Thyroid gland (tissue), 4 donors: ENCODE measurements around the gene AP1S2.

ENCODE experiments used
- POLR2A ChIP-seq, 2 donors: fragments of 450-650 bp; IDR thresholded peaks; one replicate each; pipeline ENCODE4 v1.6.1; 2017; ENCODE audit warnings: antibody characterized with exemption in 2 of 2, mild to moderate bottlenecking in 2 of 2, moderate library complexity in 1 of 2
- TF ChIP-seq, protein P1 (sequence below), 6 experiments: fragments of 200-600 bp in 3 of 6; fragments of 450-650 bp in 3 of 6; sonication (generic) in 3 of 6; IDR thresholded peaks; one replicate each; pipeline ENCODE4 v1.5.1; 2016 to 2019; ENCODE audit warnings: antibody characterized with exemption in 6 of 6, mild to moderate bottlenecking in 2 of 6, inconsistent platforms in 1 of 6, moderate library complexity in 1 of 6

DNA sequence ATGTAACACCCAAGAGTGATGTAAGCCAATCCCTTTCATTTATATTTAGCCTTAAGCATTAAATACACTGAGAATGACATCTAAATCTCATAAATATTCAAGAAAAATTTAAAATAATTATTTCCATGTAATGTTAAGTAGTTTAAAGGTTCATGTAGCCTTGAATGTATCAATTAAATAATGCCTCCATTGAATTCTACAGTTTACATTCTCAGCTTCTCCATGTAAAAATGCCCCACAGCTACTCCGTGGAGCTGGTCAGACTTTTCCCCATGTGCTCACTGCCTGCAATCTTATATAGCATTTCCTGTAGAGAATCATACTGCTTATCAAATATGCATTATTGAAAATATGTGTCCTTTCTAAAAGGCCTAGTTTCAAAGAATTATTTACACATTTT is 25.4 kb downstream of the AP1S2 start:
- TF ChIP-seq POLR2A (IDR thresholded peaks at IDR 0.05), result no peak
- TF ChIP-seq, protein P1, sequence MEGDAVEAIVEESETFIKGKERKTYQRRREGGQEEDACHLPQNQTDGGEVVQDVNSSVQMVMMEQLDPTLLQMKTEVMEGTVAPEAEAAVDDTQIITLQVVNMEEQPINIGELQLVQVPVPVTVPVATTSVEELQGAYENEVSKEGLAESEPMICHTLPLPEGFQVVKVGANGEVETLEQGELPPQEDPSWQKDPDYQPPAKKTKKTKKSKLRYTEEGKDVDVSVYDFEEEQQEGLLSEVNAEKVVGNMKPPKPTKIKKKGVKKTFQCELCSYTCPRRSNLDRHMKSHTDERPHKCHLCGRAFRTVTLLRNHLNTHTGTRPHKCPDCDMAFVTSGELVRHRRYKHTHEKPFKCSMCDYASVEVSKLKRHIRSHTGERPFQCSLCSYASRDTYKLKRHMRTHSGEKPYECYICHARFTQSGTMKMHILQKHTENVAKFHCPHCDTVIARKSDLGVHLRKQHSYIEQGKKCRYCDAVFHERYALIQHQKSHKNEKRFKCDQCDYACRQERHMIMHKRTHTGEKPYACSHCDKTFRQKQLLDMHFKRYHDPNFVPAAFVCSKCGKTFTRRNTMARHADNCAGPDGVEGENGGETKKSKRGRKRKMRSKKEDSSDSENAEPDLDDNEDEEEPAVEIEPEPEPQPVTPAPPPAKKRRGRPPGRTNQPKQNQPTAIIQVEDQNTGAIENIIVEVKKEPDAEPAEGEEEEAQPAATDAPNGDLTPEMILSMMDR (IDR thresholded peaks at IDR 0.05), result no peak
